NB4 (cell line): ENCODE results near the gene LGR4.

Experiments used
- CTCF ChIP-seq: IDR thresholded peaks from one replicate; pipeline ENCODE4 v1.5.1; 2012; ENCODE audit warnings: low read depth, low read length
- POLR2A ChIP-seq: IDR thresholded peaks from 2 replicates; pipeline ENCODE4 v1.6.1; 2011; ENCODE audit warnings: mild to moderate bottlenecking; ENCODE audit not compliant: insufficient read length; ENCODE audit errors: extremely low read depth
- TF ChIP-seq, protein P1 (sequence below): IDR thresholded peaks from 2 replicates; pipeline ENCODE4 v1.6.1; 2011; ENCODE audit warnings: low read depth, low read length

- TF ChIP-seq POLR2A (no peak), CTCF (no peak)
- TF ChIP-seq, protein P1, sequence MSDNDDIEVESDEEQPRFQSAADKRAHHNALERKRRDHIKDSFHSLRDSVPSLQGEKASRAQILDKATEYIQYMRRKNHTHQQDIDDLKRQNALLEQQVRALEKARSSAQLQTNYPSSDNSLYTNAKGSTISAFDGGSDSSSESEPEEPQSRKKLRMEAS = no peak
Observed at GRCh38 chr11:27375370-27375769, 97.2 kb downstream of the LGR4 start.
